NCI-H446 (cell line): ENCODE data around the gene HS6ST3.
"Not testable (repeated sequence)": the region's sequence is repeated elsewhere in the genome, so short reads cannot be mapped to it uniquely, and the experiment has no call there.

ENCODE experiments used
- DNase-seq, 2 experiments: peaks; one replicate each; lab custom pipeline; 2025; lab: John Stamatoyannopoulos, UW

HS6ST3 gene

DNA sequence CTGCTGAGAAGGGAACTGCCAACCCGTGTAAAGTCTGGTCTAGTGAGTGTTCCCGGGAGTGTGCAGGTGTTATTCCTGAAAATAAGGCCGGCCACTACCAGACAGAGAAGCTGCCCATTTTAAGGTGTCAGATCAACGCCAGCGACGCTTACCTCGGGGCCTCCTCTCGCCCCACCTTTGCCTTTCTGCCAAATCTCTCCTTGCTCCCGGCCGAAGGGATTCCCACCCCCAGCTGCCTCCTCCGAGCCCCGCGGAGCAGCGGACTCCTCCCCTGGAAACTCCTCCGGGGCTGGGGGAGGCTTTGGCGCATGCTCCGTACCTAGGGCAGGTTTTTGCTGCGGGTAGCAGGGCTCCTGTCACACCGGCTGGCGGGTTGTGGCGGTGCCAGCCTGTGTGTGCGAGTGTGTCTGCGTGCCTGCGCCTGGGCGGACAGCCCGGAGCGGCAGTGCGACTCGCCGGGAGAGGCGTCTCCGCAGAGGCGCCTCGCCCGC is at the start of gene HS6ST3:
Gene HS6ST3, plus strand, starts transcription at position 359 of the 491 bp plus-strand sequence.
- DNase-seq = peak in 1 of 2 experiments; percentile 1

DNA sequence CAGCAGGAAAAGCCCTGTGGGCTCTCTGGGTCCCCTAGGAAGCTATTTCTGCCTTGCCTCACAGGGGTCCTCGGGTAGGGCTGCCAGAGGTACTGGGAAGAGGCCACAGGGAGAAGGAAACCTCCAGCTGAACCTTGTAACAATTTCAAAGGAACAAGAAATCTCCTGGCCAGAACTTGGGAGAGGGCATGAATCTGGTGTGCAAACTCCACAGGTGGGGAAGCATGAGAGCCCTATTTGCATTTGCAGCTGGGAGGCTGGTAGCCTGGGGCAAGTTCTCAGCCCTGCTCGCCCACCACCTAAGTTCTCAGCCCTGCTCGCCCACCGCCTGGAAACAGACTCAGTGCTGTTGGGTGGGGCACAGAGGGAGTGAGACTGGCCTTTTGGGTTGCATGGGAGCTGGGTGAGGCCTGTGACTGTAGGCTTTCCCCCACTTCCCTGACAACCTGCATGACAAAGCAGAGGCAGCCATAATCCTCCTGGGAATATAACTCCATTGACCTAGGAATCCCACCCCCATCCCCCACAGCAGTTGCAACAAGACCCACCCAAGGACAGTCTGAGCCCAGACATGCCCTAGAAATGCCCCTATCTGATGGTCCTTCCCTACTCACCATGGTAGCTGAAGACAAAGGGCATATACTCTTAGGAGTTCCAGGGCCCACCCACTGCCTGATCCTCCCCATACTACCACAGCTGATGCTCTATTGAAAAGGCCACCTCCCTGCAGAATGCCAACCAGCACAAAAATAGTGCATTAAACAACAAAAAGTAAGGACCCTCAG is 48.4 kb upstream of the HS6ST3 start:
- no peak for DNase-seq

DNA sequence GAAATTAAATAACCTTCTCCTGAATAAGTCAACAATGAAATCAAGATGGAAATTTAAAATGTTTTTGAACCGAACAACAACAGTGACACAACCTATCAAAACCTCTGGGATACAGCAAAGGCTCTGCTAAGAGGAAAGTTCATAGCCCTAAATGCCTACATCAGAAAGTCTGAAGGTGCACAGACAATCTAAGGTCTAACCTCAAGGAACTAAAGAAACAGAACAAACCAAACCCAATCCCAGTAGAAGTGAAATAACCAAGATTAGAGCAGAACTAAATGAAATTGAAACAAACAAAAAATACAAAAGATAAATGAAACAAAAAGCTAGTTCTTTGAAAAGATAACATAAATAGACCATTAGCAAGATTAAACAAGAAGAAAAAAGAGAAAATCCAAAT is 45.7 kb upstream of the HS6ST3 start:
- no peak for DNase-seq

DNA sequence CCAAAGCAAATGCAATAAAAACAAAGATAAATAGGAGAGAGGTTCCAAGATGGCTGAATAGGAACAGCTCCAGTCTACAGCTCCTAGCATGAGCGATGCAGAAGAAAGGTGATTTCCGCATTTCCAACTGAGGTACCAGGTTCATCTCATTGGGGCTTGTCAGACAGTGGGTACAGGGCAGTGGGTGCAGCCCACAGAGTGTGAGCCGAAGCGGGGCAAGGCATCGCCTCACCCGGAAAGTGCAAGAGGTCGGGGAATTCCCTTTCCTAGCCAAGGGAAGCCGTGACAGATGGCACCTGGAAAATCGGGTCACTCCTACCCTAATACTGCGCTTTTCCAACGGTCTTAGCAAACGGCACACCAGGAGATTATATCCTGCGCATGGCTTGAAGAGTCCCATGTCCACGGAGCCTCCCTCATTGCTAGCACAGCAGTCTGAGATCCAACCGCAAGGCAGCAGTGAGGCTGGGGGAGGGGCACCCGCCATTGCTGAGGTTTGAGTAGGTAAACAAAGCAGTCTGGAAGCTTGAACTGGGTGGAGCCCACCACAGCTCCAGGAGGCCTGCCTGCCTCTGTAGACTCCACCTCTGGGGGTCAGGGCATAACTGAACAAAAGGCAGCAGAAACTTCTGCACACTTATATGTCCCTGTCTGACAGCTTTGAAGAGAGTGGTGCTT is 43.3 kb upstream of the HS6ST3 start:
- not testable (repeated sequence) for DNase-seq

GRCh38 chr13:96050955-96051354 is 39.0 kb upstream of the HS6ST3 start:
- DNase-seq = not testable (repeated sequence)

GRCh38 chr13:96051491-96051890 is 38.4 kb upstream of the HS6ST3 start:
- not testable (repeated sequence) for DNase-seq

GRCh38 chr13:96051946-96052345 is 38.0 kb upstream of the HS6ST3 start:
- not testable (repeated sequence) for DNase-seq

GRCh38 chr13:96052656-96053002 is 37.3 kb upstream of the HS6ST3 start:
- no peak for DNase-seq

GRCh38 chr13:96053003-96053703 is 36.8 kb upstream of the HS6ST3 start, which contains the start of gene UGGT2:
Gene UGGT2, minus strand, starts transcription at chr13:96053401. Its CDS starts 89 bp downstream, at chr13:96053312.
- DNase-seq = peak in 1 of 2 experiments; percentile 56

DNA sequence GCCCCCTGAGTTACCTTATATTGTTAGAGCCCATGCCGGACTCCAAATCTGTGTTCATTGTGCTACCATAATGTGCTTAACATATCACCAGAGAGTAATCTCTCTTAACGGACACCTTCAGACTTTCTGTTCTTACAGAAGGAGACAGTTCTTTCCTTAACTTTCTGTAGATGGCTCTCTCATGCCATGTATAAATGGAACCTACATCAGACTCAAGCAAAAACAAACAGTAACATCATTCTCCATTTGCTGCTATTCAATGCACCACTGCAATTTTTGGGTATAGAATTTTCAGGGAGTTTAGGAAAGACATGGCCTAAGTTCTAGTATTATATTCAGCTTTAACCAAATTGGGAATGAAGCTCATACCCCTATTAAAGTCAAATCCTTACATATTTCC is 24.1 kb upstream of the HS6ST3 start:
- no peak for DNase-seq

GRCh38 chr13:96068729-96069128 is 21.2 kb upstream of the HS6ST3 start:
- no peak for DNase-seq

DNA sequence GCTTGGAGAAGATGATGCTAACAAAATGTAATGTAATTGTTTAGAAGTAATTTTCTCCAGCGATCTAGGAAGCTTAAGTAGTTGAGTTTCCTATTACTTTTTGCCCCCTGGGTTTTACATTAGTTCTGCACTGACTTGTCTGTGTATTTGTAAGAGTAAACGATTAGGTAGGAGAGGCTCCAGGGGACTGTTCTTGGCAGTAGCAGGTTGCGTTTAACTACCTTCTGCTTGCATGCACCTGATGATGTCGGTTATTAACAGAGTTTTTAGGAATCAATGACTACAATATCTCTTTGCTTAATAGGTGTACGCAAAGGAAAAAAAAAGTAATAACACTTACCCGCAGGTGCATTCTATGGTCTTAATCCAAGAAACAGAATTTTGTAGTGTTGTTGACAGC is 18.4 kb upstream of the HS6ST3 start:
- DNase-seq = no peak

DNA sequence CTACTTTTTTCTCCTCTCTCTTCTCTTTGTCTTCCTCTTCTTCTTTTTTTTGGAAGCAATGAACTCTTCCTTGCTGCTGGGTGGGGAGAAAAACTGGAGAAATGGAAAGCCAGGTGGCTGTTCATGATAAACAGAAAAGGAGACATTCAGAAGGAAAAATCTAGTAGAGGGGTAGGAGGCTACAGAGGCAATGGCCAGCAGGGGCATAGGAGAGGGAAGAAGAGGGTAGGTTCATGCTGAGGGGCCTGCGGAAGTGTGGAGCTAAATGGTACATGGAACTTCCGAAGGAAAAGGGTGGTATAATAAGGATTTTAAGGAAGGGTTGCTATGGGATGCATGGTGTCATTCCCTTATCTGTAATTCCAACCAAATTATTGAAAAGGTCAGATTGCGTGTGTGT is 17.5 kb upstream of the HS6ST3 start:
- DNase-seq = no peak

GRCh38 chr13:96075953-96076543 is 13.9 kb upstream of the HS6ST3 start:
- DNase-seq = no peak

DNA sequence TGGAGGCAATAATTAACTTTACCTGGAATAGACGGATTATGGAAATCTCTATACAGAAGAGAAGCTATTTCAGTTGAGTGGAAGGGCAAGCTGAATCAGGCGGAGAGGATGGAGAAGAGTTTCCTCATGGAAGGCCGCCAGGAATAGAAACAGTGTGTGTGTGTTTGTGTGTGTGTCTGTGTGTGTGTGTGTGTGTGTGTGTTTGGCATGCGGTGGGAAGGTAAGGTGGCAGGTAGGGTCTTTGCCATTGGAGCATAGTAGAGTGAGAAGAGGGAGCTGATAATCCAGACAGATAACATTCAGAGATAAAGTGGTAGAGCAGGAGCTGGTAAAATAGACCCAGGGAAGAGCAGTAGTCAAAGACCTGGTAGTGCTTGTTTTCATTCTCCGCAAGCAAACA is 9.2 kb upstream of the HS6ST3 start:
- no peak for DNase-seq

DNA sequence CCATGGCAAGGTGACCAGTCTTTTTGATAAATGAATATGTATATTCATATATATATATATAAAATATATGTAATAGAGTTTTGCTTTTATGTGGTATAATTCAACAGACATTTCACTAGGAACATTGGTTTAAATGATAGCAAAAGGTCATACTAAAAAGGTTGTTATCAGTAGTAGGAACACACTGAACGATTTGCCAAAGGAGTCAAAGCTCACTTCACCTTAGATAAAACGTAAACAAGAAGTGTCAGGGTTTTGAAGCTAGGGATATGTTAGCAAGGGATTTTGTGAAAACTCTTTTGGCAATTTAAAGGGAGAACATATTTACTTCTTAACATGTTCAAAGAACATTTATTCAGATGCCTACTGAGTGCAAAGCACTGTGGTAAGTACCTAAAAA is 8.0 kb upstream of the HS6ST3 start:
- DNase-seq = no peak

DNA sequence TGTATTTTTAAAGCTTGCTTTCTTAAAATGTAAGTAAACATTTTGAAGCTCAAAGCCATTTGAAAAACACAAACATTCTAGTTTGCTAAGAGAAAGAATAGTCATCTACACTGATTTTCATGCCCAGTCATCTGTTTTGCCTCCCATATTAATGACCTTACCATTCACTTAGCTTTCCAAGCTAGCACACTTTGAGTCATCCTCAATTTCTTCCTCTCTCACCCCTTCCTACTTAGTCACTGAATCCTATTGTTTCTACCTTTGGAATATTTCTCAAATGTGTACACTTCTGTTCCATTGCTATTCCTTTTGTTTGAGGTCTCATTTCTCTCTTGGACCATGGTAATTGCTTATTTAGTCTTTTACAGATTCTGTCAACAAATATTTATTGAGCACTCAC is 7.3 kb upstream of the HS6ST3 start:
- DNase-seq = no peak

DNA sequence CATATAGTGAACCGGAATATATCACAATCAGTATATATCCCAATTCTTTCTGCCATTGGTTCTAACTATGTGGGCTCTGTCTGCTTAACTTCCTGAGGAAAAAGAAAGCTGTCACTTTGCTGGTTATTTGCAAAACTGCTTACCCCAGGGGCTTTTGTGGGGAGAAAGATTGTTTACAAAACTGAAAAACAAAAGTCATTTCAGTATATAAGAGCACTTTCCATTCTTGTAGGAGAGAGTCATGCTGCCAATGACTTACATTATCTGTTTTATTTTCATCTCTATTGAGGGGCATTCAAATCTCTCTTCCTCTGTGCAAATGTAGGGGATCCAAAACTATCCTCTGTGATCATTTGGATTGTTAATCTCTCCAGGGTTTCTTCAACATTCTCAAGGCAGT is 3.2 kb upstream of the HS6ST3 start:
- DNase-seq = no peak

DNA sequence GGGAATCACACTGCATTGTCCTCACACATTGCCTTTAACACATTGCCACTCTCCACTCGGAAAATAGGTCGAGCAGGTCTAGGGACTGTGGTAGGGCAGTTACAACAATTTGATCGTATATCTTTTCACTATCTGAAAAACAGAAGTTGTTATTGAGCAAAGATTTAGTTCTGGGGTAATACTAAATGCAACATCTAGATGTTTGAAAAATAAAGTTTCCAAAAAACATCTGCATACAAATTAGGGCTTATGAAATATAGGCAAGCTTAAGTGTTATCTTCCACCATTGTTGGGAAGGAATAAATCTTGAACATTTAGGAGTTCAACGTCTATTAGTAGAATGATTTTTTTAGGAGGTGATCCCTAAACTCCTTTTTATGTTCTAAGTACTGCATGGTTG is 768 bp upstream of the HS6ST3 start:
- DNase-seq = no peak

DNA sequence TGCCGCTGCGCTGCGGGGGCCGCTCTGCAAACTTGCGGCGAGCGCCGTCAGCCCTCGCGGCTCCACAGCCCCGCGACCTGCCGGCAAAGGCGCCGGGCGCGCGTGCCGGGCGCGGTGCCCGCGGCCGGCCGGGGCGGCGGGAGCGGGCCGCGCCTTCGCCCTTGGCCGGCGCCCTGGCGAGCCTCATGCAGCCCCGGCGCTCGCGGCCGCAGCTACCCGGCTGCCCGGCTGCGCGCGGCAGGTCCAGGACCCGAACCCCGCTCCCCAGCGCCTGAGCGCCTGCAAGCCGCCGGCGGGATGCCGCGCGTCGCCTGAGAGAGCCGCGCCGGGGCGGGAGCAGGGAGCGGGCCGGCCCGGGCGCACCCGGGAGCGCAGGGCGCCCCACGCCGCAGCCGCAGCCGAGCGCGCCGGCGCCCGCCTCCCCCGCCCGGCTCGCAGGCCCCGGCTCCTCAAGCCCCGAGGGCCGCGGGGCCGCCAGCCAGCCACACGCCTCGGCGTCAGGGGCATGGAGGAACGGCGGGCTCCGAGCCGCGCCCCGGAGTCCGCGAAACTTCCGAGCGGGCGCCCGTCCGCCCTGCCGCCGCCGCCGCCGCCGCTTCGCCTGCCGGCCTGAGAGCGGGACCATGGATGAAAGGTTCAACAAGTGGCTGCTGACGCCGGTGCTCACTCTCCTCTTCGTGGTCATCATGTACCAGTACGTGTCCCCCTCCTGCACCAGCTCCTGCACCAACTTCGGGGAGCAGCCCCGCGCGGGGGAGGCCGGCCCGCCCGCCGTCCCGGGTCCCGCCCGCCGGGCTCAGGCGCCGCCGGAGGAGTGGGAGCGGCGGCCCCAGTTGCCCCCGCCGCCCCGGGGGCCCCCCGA is 564 bp downstream of the HS6ST3 start:
- DNase-seq = no peak
